Ascending aorta (tissue), 1 donor: ENCODE results near the gene ATF6B. TPM values are rescaled to one million over a fixed set of nuclear protein-coding genes. Genes with fewer than 3 reads are reported as not detected.

Experiments
- total RNA-seq: library from RNA; depleted of rRNA; stranded (reverse); fragments of >200 nt; gene quantifications from one replicate; pipeline ENCODE4 v1.1.0, GENCODE V29; 2016

Gene ATF6B
- total RNA-seq, 1 donor from 2014 or later, result 123 TPM

Other genes with a start within 250 kb of the ATF6B start
- gene SLC44A4, start 249.2 kb downstream of the ATF6B start, total RNA-seq, result not detected
- 39.5 TPM for gene EHMT2, start 230.5 kb downstream of the ATF6B start, total RNA-seq
- 7.3 TPM for gene ZBTB12, start 226.2 kb downstream of the ATF6B start, total RNA-seq
- 18.6 TPM for gene C2, start 200.5 kb downstream of the ATF6B start, total RNA-seq
- gene CFB, start 182.2 kb downstream of the ATF6B start, total RNA-seq, result 132 TPM
- gene NELFE, start 169.3 kb downstream of the ATF6B start, total RNA-seq, result 208 TPM
- gene SKIC2, start 169.1 kb downstream of the ATF6B start, total RNA-seq, result 77.4 TPM
- 18.0 TPM for gene DXO, start 156.1 kb downstream of the ATF6B start, total RNA-seq
- gene C4A, start 146.2 kb downstream of the ATF6B start, total RNA-seq, result 147 TPM
- 133 TPM for gene C4B, start 113.5 kb downstream of the ATF6B start, total RNA-seq
- 14.0 TPM for gene CYP21A2, start 89.8 kb downstream of the ATF6B start, total RNA-seq
- gene TNXB, start 18.9 kb downstream of the ATF6B start, total RNA-seq, result 493 TPM
- gene FKBPL, start 2.0 kb upstream of the ATF6B start, total RNA-seq, result not detected
- gene PRRT1, start 23.7 kb upstream of the ATF6B start, total RNA-seq, result 1.4 TPM
- gene PPT2, start 25.9 kb upstream of the ATF6B start, total RNA-seq, result 839 TPM
- 9.4 TPM for gene EGFL8, start 36.3 kb upstream of the ATF6B start, total RNA-seq
- 136 TPM for gene AGPAT1, start 47.8 kb upstream of the ATF6B start, total RNA-seq
- 73.0 TPM for gene RNF5, start 50.2 kb upstream of the ATF6B start, total RNA-seq
- gene AGER, start 56.0 kb upstream of the ATF6B start, total RNA-seq, result 6.1 TPM
- 18.1 TPM for gene PBX2, start 62.0 kb upstream of the ATF6B start, total RNA-seq
- 19.4 TPM for gene GPSM3, start 64.4 kb upstream of the ATF6B start, total RNA-seq
- gene NOTCH4, start 95.8 kb upstream of the ATF6B start, total RNA-seq, result 198 TPM
- not detected for gene TSBP1, start 243.7 kb upstream of the ATF6B start, total RNA-seq